Stomach (tissue), 9 donors: Measurements from ENCODE around the gene THADA. TPM values are rescaled to one million over a fixed set of nuclear protein-coding genes. Genes with fewer than 3 reads are reported as not detected.

Source experiments
- DNase-seq, 2 donors: peaks; one replicate each; pipeline versions ENCODE4 v3.0.0 to v3.0.0-alpha.2; 2013 to 2019
- H3K27ac ChIP-seq, 5 donors: fragments of 200-600 bp in 4 of 5; sonication (generic) in 4 of 5; one replicate each; pipeline ENCODE4 v1.5.1; 2013 to 2019; ENCODE audit warnings: mild to moderate bottlenecking in 1 of 5, moderate library complexity in 1 of 5
- H3K27me3 ChIP-seq, 3 donors: fragments of 200-600 bp; sonication (generic); one replicate each; pipeline ENCODE4 v1.5.1; 2017 to 2019; ENCODE audit warnings: mixed run types in 1 of 3
- H3K36me3 ChIP-seq, 4 donors: fragments of 200-600 bp; sonication (generic); 1 replicate in 3 of 4; 2 replicates in 1 of 4; pipeline ENCODE4 v1.5.1; 2016 to 2019
- H3K4me1 ChIP-seq, 4 donors: fragments of 200-600 bp; sonication (generic); one replicate each; pipeline ENCODE4 v1.5.1; 2016 to 2019
- H3K4me3 ChIP-seq, 4 donors: fragments of 200-600 bp; sonication (generic) in 3 of 4; one replicate each; pipeline ENCODE4 v1.5.1; 2016 to 2019; ENCODE audit warnings: mild to moderate bottlenecking in 1 of 4
- H3K9me3 ChIP-seq, 4 donors: fragments of 200-600 bp; sonication (generic); one replicate each; pipeline ENCODE4 v1.5.1; 2016 to 2019
- CTCF ChIP-seq, 7 experiments: fragments of 450-650 bp in 4 of 7; fragments of 200-600 bp in 3 of 7; sonication (generic) in 3 of 7; IDR thresholded peaks; one replicate each; pipeline ENCODE4 v1.5.1; 2016 to 2019; ENCODE audit warnings: antibody characterized with exemption in 7 of 7, control low read depth in 2 of 7, mild to moderate bottlenecking in 1 of 7
- EP300 ChIP-seq: sonication (generic); formaldehyde crosslinking; IDR thresholded peaks from one replicate; pipeline ENCODE4 v1.6.1; 2017; ENCODE audit warnings: antibody characterized with exemption
- POLR2A ChIP-seq, 4 donors: fragments of 450-650 bp; IDR thresholded peaks; one replicate each; pipeline ENCODE4 v1.6.1; 2016; ENCODE audit warnings: antibody characterized with exemption in 4 of 4, control low read depth in 2 of 4, mild to moderate bottlenecking in 1 of 4, moderate library complexity in 1 of 4
- POLR2AphosphoS5 ChIP-seq, 3 donors: sonication (generic); formaldehyde crosslinking; IDR thresholded peaks; one replicate each; pipeline ENCODE4 v1.6.1; 2016; ENCODE audit warnings: antibody characterized with exemption in 3 of 3
- WGBS, 5 donors: extraction: QIAGEN DNeasy Blood & Tissue Kit in 3 of 5; methylation state at CpG; one replicate each; pipeline versions ENCODE4 v1.1.5 to v1.1.7; 2013 to 2018; 5-methylcytosine and 5-hydroxymethylcytosine counted together
- intact Hi-C: fragments of 100-400 bp; cut with DNase I; formaldehyde crosslinking; loops from one replicate; pipeline ENCODE4 v1.15.1; 2023; ENCODE audit warnings: low total_unique reads
- polyA plus RNA-seq, 3 donors: library from polyadenylated mRNA; stranded (reverse); fragments of 200-250 nt; gene quantifications; one replicate each; pipeline ENCODE4 v1.2.3, GENCODE V29; 2013
- total RNA-seq, 5 donors: library from RNA; depleted of rRNA; stranded (reverse); fragments of >200 nt; gene quantifications; one replicate each; pipeline versions ENCODE4 v1.1.0 to v1.2.3, GENCODE V29; 2014 to 2016
- donor health status: healthy with polysubstance abuse.
- donor health status: Bipolar disorder and iron deficiency.
- donor health status: healthy.

THADA gene
- total and polyA plus RNA-seq, 8 donors, result 8.0 to 109 (median 31.9) TPM

GRCh38 chr2:43238176-43238575 lies 357.7 kb downstream of the THADA start:
- H3K4me3 ChIP-seq, result no peak overlapping the region

GRCh38 chr2:43233218-43234212 lies 362.3 kb downstream of the THADA start:
- intact Hi-C loops, result loop anchor here (10.0 kb wide), 2 partner anchors 259 to 379 kb away; no protein-coding TSS in a partner anchor
- peak overlapping the region in 1 of 5 donors; percentile 6 for H3K27ac ChIP-seq

More at GRCh38 chr2:43238176-43238575, 357.7 kb downstream of the THADA start:
- Histone ChIP-seq H3K27me3 (no peaks in the 10 kb centered on the region), H3K36me3 (no peaks in the 10 kb centered on the region), H3K9me3 (no peaks in the 10 kb centered on the region), H3K4me1 (peaks cover 0 to 1% (median 0%) of the 10 kb centered on the region in 4 donors), H3K27ac (peak overlapping the region in 1 of 5 donors; percentile 38)
- intact Hi-C loops, result loop anchor here (10.0 kb wide), 2 partner anchors 263 to 383 kb away; no protein-coding TSS in a partner anchor
- TF ChIP-seq POLR2A (IDR thresholded peaks at IDR 0.05) (no peak), EP300 (no peak), POLR2AphosphoS5 (IDR thresholded peaks at IDR 0.05) (no peak), CTCF (IDR thresholded peaks at IDR 0.05) (no peak)
- no peak for DNase-seq

GRCh38 chr2:43230951-43231827 lies 364.6 kb downstream of the THADA start:
- no peaks in the 10 kb centered on the region for H3K9me3 ChIP-seq
- intact Hi-C loops, result loop anchor here (10.0 kb wide), 2 partner anchors 256 to 376 kb away; no protein-coding TSS in a partner anchor
- no peaks in the 10 kb centered on the region for H3K27me3 ChIP-seq
- 90 to 94% (median 93%) methylated on average over 7 of the region's 7 CpGs for WGBS, 5 donors
- TF ChIP-seq POLR2AphosphoS5 (IDR thresholded peaks at IDR 0.05) (no peak), POLR2A (IDR thresholded peaks at IDR 0.05) (no peak), CTCF (IDR thresholded peaks at IDR 0.05) (no peak), EP300 (no peak)
- peaks cover 0 to 26% (median 25%) of the 10 kb centered on the region in 4 donors for H3K36me3 ChIP-seq
- H3K27ac ChIP-seq, result peak overlapping the region in 1 of 5 donors; percentile 16
- DNase-seq, result no peak
- no peak overlapping the region for H3K4me3 ChIP-seq
- peaks cover 17 to 33% (median 23%) of the 10 kb centered on the region in 4 donors for H3K4me1 ChIP-seq

More at GRCh38 chr2:43233218-43234212, 362.3 kb downstream of the THADA start:
- TF ChIP-seq EP300 (no peak), POLR2A (IDR thresholded peaks at IDR 0.05) (no peak), CTCF (IDR thresholded peaks at IDR 0.05) (no peak), POLR2AphosphoS5 (IDR thresholded peaks at IDR 0.05) (no peak)
- no peaks in the 10 kb centered on the region for H3K27me3 ChIP-seq
- no peaks in the 10 kb centered on the region for H3K9me3 ChIP-seq
- peaks cover 0 to 26% (median 25%) of the 10 kb centered on the region in 4 donors for H3K36me3 ChIP-seq
- 71 to 88% (median 83%) methylated on average over 5 to 9 of the region's 9 CpGs for WGBS, 5 donors
- DNase-seq, result no peak
- H3K4me1 ChIP-seq, result peaks cover 9 to 24% (median 14%) of the 10 kb centered on the region in 4 donors
- no peak overlapping the region for H3K4me3 ChIP-seq
